ENCODE measurements around the gene CACNA1C. TPM values are rescaled to one million over a fixed set of nuclear protein-coding genes. Genes with fewer than 3 reads are reported as not detected.

CACNA1C gene
- polyA plus RNA-seq, 1 donor: 11.4 TPM

- no peak for DNase-seq
These were observed 245.9 kb downstream of the CACNA1C start for GRCh38 chr12:2298556-2299200.

GRCh38 chr12:2299206-2299605 is 246.4 kb downstream of the CACNA1C start:
- peak; percentile 59 for DNase-seq

- DNase-seq: no peak
These were observed 247.4 kb downstream of the CACNA1C start for GRCh38 chr12:2300168-2300567.

- DNase-seq: no peak
These were observed 248.1 kb downstream of the CACNA1C start for GRCh38 chr12:2300886-2301285.

GRCh38 chr12:2301531-2302461 is 249.0 kb downstream of the CACNA1C start:
- no peak for DNase-seq

- no peak for DNase-seq
These were observed 250.2 kb downstream of the CACNA1C start for GRCh38 chr12:2302711-2303580.

- no peak for DNase-seq
These were observed 251.4 kb downstream of the CACNA1C start for GRCh38 chr12:2304223-2304622.

- no peak for DNase-seq
These were observed 253.2 kb downstream of the CACNA1C start for GRCh38 chr12:2306012-2306411.

GRCh38 chr12:2306735-2307134 is 253.9 kb downstream of the CACNA1C start:
- no peak for DNase-seq

GRCh38 chr12:2307550-2307949 is 254.8 kb downstream of the CACNA1C start:
- no peak for DNase-seq

GRCh38 chr12:2309647-2310046 is 256.9 kb downstream of the CACNA1C start:
- DNase-seq: no peak

GRCh38 chr12:2311020-2311778 is 258.4 kb downstream of the CACNA1C start:
- DNase-seq: no peak

- no peak for DNase-seq
These were observed 259.4 kb downstream of the CACNA1C start for GRCh38 chr12:2312175-2312574.

- DNase-seq: no peak
These were observed 260.0 kb downstream of the CACNA1C start for GRCh38 chr12:2312770-2313169.

GRCh38 chr12:2314492-2314891 is 261.7 kb downstream of the CACNA1C start:
- no peak for DNase-seq

- DNase-seq: no peak
These were observed 265.0 kb downstream of the CACNA1C start for GRCh38 chr12:2317772-2318171.

- no peak for DNase-seq
These were observed 265.5 kb downstream of the CACNA1C start for GRCh38 chr12:2318286-2318685.

- DNase-seq: no peak
These were observed 266.3 kb downstream of the CACNA1C start for GRCh38 chr12:2319136-2319535.

- DNase-seq: no peak
These were observed 267.1 kb downstream of the CACNA1C start for GRCh38 chr12:2319737-2320506.

- no peak for DNase-seq
These were observed 268.1 kb downstream of the CACNA1C start for GRCh38 chr12:2320841-2321240.
